ENCODE data around the gene ELMO1.
A peak's percentile ranks its signal among the peaks of the same experiment; 100 is the strongest.

Gene ELMO1

GRCh38 chr7:37255327-37255944 lies 193.2 kb downstream of the ELMO1 start:
- DNase-seq, result no peak

DNA sequence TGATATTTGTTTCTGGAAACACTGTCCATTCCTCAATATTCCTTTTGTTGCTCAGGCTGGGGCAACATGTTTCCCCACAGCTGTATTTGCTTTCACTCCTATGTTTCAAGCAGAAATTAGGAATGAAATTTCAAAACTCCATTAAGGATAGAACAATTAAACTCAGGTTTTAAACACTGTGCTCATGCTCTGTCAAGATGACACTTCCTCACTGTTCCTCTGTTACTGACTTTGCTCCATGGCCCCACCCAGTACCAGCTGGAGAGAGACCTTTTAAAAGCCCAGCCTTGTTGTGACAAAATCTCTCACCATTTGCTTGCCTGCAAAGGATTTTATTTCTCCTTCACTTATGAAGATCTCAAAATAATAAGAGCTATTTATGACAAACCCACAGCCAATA lies 197.4 kb downstream of the ELMO1 start:
- no peak for DNase-seq

GRCh38 chr7:37249240-37249639 lies 199.4 kb downstream of the ELMO1 start:
- no peak for DNase-seq

- DNase-seq, result no peak
Measured at GRCh38 chr7:37248396-37248861, 200.2 kb downstream of the ELMO1 start.

DNA sequence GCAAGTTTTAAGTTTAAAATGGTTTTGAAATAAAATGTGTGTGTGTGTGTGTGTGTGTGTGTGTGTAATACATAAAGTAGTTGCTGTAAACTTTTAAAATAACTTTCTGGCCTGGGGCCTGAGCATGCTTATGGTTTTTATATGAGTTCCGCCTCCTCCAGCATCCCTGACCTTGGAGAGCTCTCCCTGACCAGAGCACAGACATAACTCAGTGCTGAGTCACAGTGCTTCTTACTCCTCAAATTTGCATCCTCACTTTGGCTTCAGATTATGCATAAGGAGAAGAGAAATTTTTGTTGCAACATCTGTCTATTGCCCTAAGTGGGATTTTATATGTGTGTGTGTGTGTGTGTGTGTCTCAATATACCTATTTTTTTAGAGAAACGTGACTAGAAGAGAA lies 200.8 kb downstream of the ELMO1 start:
- peak; percentile 12 for DNase-seq

- DNase-seq, result no peak
Measured at GRCh38 chr7:37245590-37245989, 203.1 kb downstream of the ELMO1 start.

GRCh38 chr7:37236906-37237305 lies 211.8 kb downstream of the ELMO1 start:
- no peak for DNase-seq

GRCh38 chr7:37235813-37236212 lies 212.9 kb downstream of the ELMO1 start:
- DNase-seq, result no peak

DNA sequence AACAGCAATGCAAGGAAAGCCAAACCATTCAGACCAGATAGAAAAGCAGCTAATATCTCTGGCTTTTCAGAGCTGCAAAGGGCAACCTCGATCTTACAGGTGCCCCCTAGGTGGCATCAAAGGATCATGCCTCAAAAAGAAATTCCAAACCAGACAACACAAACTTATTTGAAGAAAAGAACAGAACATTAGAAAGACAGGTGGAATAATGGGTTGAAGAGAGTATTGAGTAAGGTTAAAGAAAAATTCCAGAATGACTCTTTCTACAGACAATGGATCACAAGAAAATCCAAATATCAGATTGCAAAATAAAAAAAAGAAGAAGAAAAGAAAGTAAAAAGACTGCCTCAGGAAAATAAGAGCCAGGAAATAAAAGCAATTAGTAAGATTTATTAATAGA lies 213.7 kb downstream of the ELMO1 start:
- no peak for DNase-seq

GRCh38 chr7:37234334-37234733 lies 214.3 kb downstream of the ELMO1 start:
- no peak for DNase-seq

GRCh38 chr7:37231613-37232012 lies 217.1 kb downstream of the ELMO1 start:
- no peak for DNase-seq

DNA sequence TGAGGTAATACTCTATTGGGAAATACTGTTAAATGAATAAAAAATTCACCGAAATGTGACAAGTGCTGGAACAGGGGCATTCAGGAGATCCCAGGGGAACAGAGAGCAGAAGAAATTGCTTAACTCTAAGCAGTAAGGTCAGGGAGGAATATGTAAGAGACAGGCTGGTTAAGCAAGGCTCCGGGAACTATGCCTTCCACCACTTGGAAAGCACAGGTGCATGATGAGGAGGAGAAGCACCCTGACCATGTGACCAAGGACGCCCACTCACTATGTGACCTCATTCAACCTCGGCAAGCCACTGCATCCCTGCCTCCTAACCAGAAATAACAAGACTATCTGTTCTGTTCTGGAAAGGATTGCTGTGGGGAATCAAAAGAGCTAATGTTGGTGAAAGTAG lies 218.4 kb downstream of the ELMO1 start:
- DNase-seq, result no peak

DNA sequence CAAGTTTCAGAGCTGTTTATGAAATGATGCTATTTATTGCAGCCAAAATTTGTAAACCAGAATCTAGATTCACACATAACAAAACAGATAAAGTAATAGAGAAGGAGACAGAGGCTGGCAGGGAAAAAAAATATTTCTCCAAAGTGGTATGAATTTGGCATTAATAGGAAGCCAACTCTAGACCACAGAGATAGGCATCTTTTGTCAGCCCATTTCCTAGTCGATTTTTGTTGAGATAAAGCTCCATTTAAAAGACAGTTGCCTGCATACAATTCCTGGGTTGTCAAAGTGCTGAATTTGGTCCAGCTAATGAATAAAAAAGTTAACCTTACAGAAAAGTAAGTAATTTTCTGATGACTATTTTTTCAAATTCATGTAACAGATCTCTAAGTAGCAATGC lies 219.3 kb downstream of the ELMO1 start:
- DNase-seq, result no peak

- no peak for DNase-seq
Measured at GRCh38 chr7:37225285-37225969, 223.2 kb downstream of the ELMO1 start.

- no peak for DNase-seq
Measured at GRCh38 chr7:37224746-37225145, 223.9 kb downstream of the ELMO1 start.

DNA sequence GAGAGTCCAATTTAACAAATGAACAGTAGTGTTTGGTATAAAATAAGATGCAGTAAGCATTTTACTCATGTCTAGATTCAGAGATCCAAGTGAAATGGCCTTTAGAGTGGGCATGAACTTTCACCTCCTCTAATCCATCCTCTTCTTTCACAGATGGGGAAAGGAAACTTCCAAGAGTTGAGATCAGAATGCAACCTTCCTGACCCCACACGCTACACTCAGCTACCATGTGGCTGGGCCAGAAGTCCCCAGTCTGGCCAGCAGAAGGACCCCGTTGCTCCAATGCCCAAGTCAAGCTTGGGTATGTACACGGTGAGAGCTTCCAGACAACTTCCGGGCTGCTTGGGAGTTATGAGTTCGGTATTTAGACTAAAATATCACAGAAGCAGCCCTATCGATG lies 228.0 kb downstream of the ELMO1 start:
- DNase-seq, result no peak

GRCh38 chr7:37218956-37219355 lies 229.7 kb downstream of the ELMO1 start:
- DNase-seq, result no peak

DNA sequence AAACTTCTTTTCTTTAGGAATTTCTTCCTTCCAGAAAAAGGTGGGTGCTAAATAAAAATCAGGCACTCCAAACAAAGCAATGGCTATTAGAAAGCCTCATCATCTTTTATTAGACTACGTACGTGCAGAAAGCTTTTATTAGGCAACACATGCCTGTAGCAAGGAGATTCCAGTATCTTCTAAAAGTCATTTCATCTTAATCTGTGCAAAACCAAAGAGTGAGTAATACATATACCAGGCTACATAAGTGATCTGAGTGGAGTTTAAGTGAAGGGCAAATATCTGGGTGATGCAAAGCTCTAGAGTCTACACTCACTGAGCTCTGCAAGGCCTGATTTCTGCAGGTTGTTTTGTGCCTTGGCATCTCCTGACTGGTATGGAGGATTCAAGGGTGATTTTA lies 231.7 kb downstream of the ELMO1 start:
- no peak for DNase-seq

- no peak for DNase-seq
Measured at GRCh38 chr7:37216156-37216852, 232.4 kb downstream of the ELMO1 start.

- no peak for DNase-seq
Measured at GRCh38 chr7:37215290-37215923, 233.3 kb downstream of the ELMO1 start.

DNA sequence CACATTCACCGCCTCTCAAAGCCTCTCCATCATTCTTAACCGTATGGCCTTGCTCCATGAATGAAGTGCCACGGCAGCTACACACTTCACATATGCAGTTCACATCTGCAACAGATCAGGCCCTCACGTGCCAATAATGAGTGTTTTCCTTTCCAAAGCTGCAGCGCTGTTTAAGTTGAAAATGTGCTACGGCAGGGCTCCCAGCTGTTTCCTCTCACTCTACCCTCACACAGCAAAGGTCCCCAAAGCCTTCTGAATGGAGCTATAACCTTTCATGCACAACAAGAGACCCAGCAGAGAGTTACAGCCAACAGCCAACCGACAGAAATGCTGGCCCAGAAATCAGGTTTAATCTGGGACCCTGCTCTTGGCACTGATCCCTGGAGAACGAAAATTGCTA lies 236.1 kb downstream of the ELMO1 start:
- DNase-seq, result no peak

- DNase-seq, result no peak
Measured at GRCh38 chr7:37212051-37212450, 236.6 kb downstream of the ELMO1 start.

- DNase-seq, result no peak
Measured at GRCh38 chr7:37211097-37211880, 237.4 kb downstream of the ELMO1 start.
